Fibroblast of mammary gland (primary cell): ENCODE data around the gene ZBTB7C.

Experiments
- DNase-seq: peaks from one replicate; pipeline ENCODE4 v3.0.0-alpha.2; 2010; ENCODE audit warnings: low read depth
- H3K4me3 ChIP-seq: 2 replicates; pipeline ENCODE4 v1.5.1; 2011; ENCODE audit warnings: low read depth, mild to moderate bottlenecking, low read length, moderate library complexity; ENCODE audit not compliant: control insufficient read depth
- TF ChIP-seq, protein P1 (sequence below): conservative IDR thresholded peaks from 2 replicates; pipeline ENCODE4 v1.5.1; 2011; ENCODE audit warnings: low read depth, low read length, inconsistent platforms; ENCODE audit not compliant: control insufficient read depth, insufficient read depth

ZBTB7C gene

DNA sequence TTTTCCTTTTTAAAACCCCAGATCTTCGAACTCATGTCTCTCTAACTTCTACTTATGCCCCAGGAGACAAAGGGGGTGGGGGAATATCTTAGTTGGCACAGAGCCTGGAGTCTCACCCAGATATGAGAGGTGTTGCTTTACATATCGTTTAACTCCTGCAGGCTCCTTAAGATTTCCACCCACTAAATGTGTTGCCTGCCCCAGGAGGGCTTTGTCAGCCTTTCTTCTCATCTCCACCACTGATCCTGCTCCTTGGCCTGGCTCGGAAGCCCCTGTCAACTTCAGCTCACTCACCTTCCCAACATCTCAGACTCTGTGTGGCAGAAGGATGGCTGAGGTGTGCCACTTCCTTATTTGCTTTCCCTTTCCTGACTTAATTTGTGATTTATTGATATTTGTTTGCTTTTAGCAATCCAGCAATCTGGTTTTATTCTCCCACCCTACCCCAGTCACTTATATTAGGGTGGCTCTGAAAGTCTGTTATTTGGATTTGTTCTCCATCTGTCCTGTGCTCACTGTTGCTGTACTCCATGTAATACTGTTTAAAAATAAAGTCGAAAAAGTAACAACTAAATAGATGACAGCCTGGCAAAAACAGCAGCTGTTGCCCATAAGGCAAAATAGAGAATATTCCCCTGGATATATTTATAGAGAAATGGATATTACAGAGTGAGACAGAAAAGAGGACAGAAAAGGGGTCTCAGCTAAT, 200.6 kb downstream of the ZBTB7C start:
- H3K4me3 ChIP-seq = no peak overlapping the region
- no peak for DNase-seq
- TF ChIP-seq, protein P1, sequence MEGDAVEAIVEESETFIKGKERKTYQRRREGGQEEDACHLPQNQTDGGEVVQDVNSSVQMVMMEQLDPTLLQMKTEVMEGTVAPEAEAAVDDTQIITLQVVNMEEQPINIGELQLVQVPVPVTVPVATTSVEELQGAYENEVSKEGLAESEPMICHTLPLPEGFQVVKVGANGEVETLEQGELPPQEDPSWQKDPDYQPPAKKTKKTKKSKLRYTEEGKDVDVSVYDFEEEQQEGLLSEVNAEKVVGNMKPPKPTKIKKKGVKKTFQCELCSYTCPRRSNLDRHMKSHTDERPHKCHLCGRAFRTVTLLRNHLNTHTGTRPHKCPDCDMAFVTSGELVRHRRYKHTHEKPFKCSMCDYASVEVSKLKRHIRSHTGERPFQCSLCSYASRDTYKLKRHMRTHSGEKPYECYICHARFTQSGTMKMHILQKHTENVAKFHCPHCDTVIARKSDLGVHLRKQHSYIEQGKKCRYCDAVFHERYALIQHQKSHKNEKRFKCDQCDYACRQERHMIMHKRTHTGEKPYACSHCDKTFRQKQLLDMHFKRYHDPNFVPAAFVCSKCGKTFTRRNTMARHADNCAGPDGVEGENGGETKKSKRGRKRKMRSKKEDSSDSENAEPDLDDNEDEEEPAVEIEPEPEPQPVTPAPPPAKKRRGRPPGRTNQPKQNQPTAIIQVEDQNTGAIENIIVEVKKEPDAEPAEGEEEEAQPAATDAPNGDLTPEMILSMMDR = no peak

DNA sequence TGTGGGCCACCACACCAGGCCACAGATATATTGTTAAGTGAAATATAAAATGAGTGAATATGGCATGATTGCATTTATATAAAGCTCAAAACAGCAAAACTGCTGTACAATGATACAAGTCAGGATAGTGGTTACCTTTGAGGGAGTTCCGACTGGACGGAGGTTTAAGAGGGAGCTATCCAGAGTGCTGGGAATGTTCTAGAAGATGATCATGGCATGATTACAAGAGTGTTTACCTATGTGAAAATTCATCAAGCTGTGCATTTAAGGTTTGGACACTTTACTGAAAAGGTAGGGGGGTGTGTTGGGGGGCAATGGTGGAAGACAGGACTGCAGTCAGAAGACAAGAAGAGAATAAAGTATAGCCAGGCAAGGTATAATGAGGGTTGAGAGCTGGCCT, 201.4 kb downstream of the ZBTB7C start:
- no peak for DNase-seq
- TF ChIP-seq, protein P1 = no peak
- H3K4me3 ChIP-seq = no peak overlapping the region

DNA sequence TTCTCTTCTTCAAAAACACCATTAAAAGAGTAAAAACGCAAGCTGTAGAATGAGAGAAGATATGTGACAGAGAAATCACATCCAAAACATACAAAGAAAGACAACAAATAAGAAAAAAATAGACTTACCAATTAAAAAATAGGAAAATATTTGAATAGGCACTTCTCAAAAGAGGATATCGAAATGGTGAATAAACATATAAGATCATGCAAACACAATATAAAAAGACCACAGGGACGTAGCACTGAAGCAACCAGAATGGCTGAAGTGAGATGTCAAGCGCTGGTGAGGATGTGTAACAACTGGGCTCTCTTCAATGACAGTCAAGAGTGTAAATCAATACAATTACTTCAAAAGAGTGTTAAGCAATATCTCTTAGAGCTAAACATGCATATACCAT, 202.3 kb downstream of the ZBTB7C start:
- TF ChIP-seq, protein P1 = no peak
- no peak for DNase-seq
- no peak overlapping the region for H3K4me3 ChIP-seq

DNA sequence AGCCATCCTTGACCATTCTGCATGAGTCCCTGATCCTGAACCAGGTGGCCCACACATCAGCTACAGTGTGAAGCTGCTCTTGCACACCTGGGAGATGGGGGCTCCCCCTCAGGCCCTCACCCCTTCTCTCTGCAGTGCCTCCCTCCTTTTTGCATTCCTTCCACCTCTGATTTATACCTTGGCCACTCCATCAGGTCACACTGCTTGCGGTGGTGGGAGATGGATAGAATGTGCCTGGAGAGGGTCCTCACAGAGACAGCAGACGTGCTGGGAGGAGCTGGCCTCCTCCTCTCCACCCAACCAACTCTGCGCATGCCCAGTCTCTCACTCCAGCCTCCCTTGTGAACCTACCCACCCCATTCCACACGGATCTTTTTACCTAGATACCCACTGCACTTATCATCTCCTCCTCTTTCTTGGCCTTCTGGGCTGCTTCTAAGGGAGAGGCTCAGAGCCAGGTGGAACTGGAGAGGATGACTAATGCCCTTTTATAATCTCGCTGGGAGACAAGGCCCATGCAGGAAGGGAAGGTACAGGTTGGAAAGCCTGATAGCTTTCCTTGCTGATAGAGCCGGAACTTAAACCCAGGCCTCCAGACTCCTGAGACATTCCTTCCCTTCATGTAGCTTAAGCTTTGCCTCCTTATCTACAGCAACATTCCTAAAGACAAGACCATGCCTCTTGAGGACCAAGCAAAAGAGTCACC, 205.1 kb downstream of the ZBTB7C start:
- no peak for DNase-seq
- H3K4me3 ChIP-seq = no peak overlapping the region
- TF ChIP-seq, protein P1 = no peak

DNA sequence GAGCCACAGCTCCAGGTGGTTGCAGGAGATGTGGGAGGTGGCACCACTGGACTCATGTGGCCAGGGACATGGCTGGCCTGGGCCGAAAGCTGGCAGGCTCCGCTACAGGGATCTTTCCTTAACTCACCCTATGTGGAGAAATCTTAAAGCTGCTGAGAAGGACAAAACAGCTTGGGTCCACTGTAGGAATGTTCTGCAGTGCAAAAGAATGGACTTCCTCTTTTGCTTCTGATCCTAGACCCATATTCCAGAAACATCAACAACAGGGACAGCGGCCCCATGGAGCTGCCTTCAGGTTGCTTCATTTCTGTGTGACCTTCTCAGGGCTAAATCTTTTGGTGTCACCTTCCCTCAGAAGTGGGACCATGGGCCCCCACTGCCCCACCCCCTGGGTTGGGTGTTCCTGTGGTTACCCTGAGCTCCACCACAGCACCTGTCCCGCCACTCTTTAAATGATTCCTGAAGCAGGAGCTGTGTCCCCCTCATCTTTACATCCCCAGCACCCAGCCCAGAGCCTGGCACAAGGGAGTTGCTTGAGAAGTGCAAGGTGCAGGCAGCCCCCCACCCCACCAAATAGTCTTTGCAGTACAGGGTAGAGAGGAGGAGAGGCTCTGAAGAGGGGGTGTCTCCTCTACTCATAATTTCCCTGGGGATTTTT, 205.8 kb downstream of the ZBTB7C start:
- no peak overlapping the region for H3K4me3 ChIP-seq
- no peak for DNase-seq
- TF ChIP-seq, protein P1 = no peak

DNA sequence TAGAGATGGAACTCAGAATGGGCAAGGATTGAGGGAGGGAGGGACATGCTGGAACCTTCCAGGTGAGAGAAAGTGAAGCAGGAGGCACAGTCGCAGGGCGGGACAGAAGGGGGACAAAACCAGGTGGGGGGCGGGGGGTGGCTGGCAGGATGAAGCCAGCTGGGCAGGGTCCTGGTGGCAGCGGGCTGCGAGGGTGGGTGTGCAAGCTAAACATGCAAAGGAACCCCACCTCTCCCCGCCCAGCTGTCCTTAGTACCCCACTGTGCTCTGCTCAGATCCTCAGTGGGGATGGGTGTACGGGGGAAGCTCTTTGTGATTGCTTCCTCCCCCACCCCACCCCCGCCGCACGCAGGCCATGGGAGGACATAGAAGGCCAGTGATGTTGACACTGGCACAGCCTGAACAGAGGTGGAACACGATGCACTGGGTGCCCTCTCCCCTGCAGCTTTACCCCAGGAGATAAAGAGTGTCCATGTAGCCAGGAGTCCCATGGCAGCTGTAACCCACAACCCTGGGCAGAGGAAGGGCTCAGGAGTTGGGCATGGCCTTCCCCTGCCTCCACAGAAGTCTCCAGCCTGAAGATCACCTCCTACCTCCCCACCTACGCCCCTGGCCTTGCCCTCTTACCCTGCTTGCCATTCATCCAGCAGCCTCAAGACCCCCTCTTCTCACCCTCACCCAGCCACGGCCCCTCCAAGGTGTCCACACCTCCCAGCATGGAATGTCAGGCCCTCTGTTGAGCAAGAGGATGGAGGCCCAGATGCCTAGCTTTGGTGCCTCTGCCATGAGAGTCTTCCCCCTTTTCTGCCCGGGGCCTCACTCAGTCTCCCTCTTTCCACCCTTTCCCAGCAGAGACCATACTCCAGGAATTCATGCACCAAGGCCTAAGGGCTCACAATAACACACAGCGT, 206.6 kb downstream of the ZBTB7C start:
- DNase-seq = no peak
- no peak overlapping the region for H3K4me3 ChIP-seq
- TF ChIP-seq, protein P1 = no peak
